ENCODE data around the gene TFPT.

GRCh38 chr19:54151362-54152035, 36.0 kb upstream of the TFPT start:
- no peak for TF ChIP-seq POLR2A (IDR thresholded peaks at IDR 0.05)
- TF ChIP-seq EP300 (IDR thresholded peaks at IDR 0.05; ENCODE audit: low read depth): no peak
- TF ChIP-seq, protein P1, sequence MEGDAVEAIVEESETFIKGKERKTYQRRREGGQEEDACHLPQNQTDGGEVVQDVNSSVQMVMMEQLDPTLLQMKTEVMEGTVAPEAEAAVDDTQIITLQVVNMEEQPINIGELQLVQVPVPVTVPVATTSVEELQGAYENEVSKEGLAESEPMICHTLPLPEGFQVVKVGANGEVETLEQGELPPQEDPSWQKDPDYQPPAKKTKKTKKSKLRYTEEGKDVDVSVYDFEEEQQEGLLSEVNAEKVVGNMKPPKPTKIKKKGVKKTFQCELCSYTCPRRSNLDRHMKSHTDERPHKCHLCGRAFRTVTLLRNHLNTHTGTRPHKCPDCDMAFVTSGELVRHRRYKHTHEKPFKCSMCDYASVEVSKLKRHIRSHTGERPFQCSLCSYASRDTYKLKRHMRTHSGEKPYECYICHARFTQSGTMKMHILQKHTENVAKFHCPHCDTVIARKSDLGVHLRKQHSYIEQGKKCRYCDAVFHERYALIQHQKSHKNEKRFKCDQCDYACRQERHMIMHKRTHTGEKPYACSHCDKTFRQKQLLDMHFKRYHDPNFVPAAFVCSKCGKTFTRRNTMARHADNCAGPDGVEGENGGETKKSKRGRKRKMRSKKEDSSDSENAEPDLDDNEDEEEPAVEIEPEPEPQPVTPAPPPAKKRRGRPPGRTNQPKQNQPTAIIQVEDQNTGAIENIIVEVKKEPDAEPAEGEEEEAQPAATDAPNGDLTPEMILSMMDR (IDR thresholded peaks at IDR 0.05): no peak
- TF ChIP-seq POLR2AphosphoS5 (IDR thresholded peaks at IDR 0.05): no peak

All from transverse colon (tissue), 4 donors.